ENCODE data around the gene ZNF775.

Gene ZNF775

DNA sequence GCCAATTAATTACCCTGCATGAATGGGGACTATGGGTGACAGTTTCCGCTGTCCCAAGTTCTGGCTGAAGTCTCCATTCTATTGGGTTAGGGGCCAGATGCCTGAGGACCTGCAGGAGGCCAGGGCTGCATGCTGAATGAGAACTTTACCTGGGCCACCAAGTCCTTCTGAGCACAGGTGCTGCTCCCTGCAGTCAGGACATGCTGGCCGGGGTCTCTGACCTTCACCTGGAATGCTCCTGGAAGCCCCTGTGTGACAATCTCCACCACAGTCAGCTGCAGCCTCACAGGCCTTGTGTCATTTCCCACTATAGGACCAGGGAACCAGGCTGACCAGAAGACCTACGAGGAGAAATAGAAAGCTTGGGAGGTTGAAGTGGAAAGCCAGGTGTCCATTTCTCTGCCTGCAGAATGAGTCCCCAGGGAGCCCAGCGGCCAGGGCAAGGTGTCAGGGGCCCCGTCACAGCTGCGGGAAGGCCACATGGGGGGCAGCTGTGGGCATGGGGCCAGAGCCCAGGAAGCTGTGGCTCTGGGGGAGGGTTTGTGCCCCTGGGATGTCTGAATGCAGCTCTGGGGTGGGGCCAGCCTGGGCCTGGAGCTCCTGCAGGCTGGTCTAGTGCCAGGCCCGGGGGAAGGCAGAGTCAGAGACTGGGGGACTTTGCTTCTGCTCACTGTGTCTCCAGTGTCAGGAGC lies 65.7 kb downstream of the ZNF775 start:
- DNase-seq, result no peak

DNA sequence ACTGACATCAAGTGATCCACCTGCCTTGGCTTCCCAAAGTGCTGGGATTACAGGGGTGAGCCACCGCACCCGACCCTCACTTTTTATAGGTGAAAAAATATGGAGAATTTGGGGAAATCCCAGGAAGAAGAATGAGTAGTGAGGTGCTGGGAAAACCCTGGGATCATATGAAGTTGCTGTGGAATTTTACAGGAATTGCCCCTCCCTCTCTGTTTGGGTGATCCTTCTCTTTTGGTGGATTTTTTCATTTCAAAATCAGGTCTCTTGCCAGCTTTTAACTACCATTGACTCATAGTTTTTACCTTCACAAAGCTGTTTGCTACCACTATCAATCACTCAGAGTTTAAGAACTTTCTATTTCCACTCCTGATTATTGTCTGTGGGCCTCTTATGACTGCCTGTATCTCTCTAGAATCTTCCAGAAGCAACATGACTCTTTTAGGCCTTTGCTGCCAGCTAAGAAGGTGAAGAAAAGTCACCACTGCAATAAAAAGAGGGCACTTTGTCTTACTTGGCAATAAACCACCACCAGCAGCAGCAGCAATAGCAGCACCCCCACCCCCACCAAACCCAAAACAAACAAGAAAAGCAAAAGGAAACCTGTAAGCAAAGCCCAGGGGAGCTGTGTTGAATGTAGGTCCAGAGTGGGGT lies 67.3 kb downstream of the ZNF775 start:
- no peak for DNase-seq
